ENCODE results near the gene ARMH1.

The ARMH1 gene

DNA sequence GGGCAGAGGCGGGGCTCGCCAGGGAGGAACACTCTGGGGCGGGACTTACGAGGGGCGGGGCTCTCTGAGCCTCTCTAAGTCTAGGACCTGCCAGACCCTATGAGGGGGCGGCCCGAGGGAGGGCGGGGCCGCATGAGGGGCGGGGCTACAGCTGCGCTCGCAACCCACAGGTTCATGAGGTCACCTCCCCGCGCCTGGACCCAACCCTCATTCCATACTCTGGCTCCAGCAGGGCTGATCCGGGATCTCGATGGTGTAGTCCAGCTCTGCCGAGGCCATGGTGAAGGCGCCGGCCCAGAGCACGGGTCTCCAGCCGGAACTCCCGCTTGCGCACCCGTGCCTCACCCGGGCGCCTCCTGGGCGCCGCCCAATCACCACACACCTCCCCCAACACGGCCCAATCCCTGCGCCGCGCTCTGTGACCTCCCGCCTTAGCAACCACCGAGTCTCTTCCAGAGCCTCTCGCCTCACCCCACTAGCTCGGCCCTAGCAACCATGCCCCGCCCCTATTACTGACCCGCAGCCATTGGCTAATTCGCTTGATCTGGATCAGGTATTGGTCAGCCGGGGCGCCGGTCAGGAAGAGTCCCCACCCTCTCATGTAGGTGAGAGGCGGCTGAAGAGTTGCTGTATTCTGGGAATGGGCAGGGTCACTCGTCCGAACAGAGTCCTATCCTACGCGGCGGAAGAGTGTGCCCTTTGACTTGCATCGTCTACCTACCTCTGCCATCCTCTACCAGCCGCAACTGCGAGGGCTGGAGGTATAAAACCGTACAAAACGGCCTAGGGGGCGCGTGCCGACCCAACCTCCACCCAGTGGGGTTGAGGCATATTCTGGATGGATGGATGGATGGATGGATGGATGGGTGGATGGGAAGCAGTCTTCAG, at the start of gene ARMH1, which contains the start of gene TMEM53:
Gene ARMH1, plus strand, starts transcription at position 602 of the 888 bp plus-strand sequence. CDS start 14,984 bp downstream, outside the sequence.
Gene TMEM53, minus strand, starts transcription at position 369 of the 888 bp plus-strand sequence. Its CDS starts 90 bp downstream, at position 279.
- no peak for TF ChIP-seq GATA2 (IDR thresholded peaks at IDR 0.05; ENCODE audit: low read depth, low read length)

GRCh38 chr1:44625348-44625747, 49.2 kb upstream of the ARMH1 start:
- TF ChIP-seq GATA2 (IDR thresholded peaks at IDR 0.05; ENCODE audit: low read depth, low read length), result no peak
- TF ChIP-seq GATA3 (IDR thresholded peaks at IDR 0.05; ENCODE audit: low read depth, low read length), result no peak

DNA sequence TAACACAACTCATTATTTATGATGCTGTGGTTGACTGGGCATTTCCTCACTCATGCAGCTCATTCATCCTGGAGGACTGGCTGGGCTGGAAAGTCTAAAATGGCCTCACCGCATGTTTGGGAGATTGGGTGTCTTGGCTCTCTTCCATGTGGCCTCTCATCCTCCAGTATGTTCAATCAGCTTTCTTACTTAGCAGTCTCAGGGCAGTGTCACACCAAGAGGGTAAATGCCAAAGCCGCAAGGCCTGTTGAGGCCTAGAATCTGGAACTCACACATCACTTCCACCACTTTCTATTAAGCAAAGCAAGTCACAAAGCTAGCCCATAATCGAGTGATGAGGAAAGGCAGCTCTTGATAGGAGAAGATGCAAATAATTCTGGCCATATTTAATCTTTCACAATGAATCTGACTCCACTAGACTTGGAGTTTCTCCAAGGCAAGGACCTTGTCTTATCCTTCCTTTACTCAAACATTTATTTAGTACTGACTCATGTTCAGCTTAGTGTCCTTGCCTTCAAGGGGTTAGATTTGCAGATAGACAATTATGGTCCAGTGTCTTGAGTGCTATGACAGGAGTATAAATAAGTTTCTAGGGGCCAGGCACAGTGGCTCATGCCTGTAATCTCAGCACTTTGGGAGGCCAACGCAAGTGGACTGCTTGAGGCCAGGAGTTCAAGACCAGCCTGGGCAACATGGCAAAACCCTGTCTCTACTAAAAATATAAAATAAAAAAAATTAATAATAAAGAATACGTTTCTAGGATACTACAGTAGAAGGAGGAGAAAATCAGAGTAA, 45.4 kb upstream of the ARMH1 start:
- no peak for TF ChIP-seq GATA2 (IDR thresholded peaks at IDR 0.05; ENCODE audit: low read depth, low read length)
- no peak for TF ChIP-seq GATA3 (IDR thresholded peaks at IDR 0.05; ENCODE audit: low read depth, low read length)

GRCh38 chr1:44630116-44630515, 44.4 kb upstream of the ARMH1 start:
- TF ChIP-seq GATA2 (IDR thresholded peaks at IDR 0.05; ENCODE audit: low read depth, low read length) (no peak), GATA3 (IDR thresholded peaks at IDR 0.05; ENCODE audit: low read depth, low read length) (no peak)

DNA sequence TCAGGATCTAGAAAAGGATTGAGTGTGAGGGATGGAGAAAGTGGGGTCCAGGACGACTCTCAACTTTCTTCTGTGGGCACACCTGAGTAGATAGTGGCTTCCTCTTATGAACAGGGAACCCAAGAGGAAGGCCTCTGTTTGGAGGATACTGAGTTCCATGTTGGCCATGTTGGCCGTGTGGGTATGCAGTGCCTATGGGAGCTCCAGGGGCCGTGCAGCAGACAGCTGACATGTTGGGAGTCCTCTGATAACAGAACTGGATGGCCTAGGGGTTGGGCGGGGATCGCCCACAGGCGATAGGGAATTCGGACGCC, 43.2 kb upstream of the ARMH1 start:
- TF ChIP-seq GATA3 (IDR thresholded peaks at IDR 0.05; ENCODE audit: low read depth, low read length), result no peak
- no peak for TF ChIP-seq GATA2 (IDR thresholded peaks at IDR 0.05; ENCODE audit: low read depth, low read length)

- no peak for TF ChIP-seq GATA2 (IDR thresholded peaks at IDR 0.05; ENCODE audit: low read depth, low read length)
- TF ChIP-seq GATA3 (IDR thresholded peaks at IDR 0.05; ENCODE audit: low read depth, low read length), result no peak
These were observed 42.6 kb upstream of the ARMH1 start for GRCh38 chr1:44631647-44632539.

GRCh38 chr1:44632598-44632997, 41.9 kb upstream of the ARMH1 start:
- TF ChIP-seq GATA2 (IDR thresholded peaks at IDR 0.05; ENCODE audit: low read depth, low read length) (no peak), GATA3 (IDR thresholded peaks at IDR 0.05; ENCODE audit: low read depth, low read length) (no peak)

DNA sequence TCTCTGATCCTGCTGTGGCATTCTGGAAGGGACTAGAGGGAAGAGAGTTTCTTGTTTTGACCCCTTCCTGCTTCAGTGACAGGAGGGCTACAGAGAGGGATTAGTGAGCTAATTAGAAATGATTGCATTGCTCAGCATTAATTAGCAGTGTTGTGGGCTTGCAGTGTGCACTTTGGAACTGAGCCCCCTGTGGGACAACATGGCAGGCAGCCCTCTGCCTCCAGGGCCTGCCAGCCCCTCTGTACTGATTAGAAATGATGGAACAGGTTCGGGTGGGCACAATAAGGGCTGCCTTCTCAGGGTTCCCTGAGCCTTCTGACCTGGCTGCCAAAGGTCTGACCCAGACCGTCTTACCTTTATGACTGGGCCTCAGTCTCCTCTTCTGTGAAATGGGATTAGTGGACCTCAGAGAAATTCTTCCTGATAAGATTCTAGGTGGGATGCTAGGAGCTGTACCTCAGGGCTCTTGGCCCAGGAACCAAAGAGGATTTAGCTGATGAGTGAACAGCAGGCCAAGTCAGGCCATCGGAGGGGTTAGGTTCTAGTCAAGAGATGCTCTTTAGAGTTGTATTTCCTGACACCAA, 39.8 kb upstream of the ARMH1 start:
- TF ChIP-seq GATA3 (IDR thresholded peaks at IDR 0.05; ENCODE audit: low read depth, low read length), result no peak
- no peak for TF ChIP-seq GATA2 (IDR thresholded peaks at IDR 0.05; ENCODE audit: low read depth, low read length)

DNA sequence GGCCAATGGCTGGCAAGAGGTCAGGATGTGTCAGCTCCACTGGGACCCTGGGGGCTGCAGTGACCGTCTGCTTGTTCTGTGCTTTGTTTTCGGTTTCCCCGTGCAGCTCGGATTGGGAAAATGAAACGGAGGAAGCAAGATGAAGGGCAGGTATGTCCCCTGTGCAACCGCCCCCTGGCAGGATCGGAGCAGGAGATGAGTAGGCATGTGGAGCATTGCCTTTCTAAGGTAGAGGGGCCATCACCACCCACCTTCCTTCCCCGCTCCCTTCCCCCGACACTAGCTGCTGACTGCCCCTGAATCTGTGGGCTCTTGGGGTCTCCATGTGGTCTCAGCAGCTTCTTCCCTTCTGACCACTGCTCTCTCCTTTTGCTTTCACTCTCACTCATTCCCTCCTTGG, 39.1 kb upstream of the ARMH1 start:
- TF ChIP-seq GATA3 (IDR thresholded peaks at IDR 0.05; ENCODE audit: low read depth, low read length), result no peak
- no peak for TF ChIP-seq GATA2 (IDR thresholded peaks at IDR 0.05; ENCODE audit: low read depth, low read length)

GRCh38 chr1:44636083-44636687, 38.3 kb upstream of the ARMH1 start:
- TF ChIP-seq GATA2 (IDR thresholded peaks at IDR 0.05; ENCODE audit: low read depth, low read length), result no peak
- no peak for TF ChIP-seq GATA3 (IDR thresholded peaks at IDR 0.05; ENCODE audit: low read depth, low read length)

DNA sequence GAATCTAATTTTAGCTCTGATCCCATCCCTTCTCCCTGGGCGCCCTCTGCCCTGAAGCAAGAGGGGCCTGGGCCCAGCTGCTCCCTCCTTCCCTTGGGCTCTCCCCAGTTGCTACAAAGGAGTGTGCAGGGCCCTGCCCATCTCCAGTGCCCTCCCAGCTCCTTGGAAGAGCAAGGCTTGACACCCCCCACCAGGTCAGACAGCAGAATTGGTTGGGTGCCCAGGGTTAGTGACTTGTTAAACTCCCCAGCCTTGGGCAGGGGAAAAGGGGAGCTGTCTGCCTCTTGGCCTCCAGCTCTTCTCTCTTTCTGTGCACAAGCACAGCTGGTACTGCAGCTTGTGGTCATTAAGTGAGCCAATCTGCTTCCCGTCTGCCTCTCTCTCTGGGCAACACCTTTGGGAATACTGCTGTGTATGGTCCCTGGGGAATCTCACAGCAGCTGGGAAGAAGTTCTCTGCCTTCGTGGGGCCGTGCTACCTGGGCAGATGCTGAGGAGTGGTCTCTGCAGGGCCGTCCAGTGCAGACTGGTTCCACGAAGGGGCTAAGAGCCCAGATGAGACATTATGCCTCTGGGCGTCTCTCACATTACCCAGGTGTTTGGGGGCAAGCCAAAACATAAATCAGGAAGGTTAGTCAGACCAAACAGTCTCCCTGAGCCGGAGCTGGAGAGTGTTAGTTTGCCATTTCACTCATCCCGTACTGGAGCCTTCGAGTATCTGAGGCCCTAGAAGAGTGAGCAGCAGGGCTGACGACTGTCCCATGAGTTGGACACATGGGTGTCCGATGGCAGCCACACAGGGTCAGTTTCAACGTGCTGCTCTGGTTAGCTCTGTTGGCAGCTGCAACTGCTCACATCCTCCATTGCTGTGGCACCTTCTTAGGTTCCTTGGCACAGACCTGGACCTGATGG, 37.6 kb upstream of the ARMH1 start:
- TF ChIP-seq GATA3 (IDR thresholded peaks at IDR 0.05; ENCODE audit: low read depth, low read length), result no peak
- no peak for TF ChIP-seq GATA2 (IDR thresholded peaks at IDR 0.05; ENCODE audit: low read depth, low read length)

GRCh38 chr1:44637702-44638411, 36.7 kb upstream of the ARMH1 start:
- TF ChIP-seq GATA3 (IDR thresholded peaks at IDR 0.05; ENCODE audit: low read depth, low read length) (no peak), GATA2 (IDR thresholded peaks at IDR 0.05; ENCODE audit: low read depth, low read length) (no peak)

All from SH-SY5Y (cell line).